ENCODE data around the gene CCER1. TPM values are rescaled to one million over a fixed set of nuclear protein-coding genes. Genes with fewer than 3 reads are reported as not detected.

CCER1 gene, protein sequence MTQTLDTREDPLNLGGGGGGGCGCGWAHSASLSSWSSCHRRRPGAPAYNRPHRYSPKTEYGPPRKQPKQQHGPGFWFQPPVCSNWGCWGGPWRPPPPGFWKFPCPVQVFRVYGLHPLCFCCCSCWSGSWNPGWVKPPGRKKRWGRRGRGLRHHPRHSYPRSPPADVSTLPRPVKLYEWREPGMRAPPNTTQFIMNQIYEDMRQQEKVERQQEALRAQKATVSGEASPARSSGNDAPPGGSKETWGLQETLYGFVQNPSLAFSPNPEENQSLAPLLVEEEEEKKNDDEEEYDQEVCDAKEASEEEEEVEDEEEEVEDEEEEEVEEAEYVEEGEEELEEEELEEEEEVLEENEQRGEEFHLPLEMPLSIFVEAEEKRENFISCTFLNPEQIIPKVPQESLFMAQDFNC
- total RNA-seq (not detected), polyA plus RNA-seq (not detected)
- long read RNA-seq, donor 1, result 0 reads
- long read RNA-seq, donor 2, result 0 reads

DNA sequence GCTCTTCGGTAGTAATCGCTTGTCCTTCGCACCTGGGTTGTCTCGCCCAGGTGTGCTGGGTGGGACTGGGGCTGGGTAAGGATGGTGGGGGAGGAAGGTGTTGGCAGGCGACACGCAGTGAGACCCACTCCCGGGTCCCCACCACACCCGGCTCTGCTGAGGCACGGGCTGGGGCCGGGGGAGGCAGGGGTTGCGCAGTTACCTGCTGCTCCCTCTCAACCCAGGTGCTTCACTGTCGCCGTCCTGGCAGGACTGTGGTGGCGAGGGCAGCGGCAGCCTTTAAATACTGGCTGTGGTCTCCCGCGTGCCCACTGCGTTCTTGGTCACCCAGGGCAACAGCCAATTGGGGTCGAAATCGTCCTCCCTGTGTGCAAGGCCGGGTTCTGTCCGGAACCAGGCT lies at the start of gene CCER1:
Gene CCER1 (minus strand): TSS at position 256 of the 400 bp plus-strand sequence. CDS start 434 bp downstream, outside the sequence.
- no peaks in the 10 kb centered on the region for H3K4me1 ChIP-seq (ENCODE audit: control insufficient read depth in 1 of 2, insufficient read depth in 2 of 2, low read length in 2 of 2)
- intact Hi-C loops (cut with DNase I), result no loop called here
- no peaks in the 10 kb centered on the region for H3K9me3 ChIP-seq (ENCODE audit: control insufficient read depth, low read length)
- ATAC-seq (ENCODE audit: low FRiP score), result peak; percentile 27
- WGBS, 2 donors, result 97 to 98% methylated on average over 22 of the region's 22 CpGs
- no peak within 1 kb of the TSS for H3K27ac ChIP-seq (ENCODE audit: low read depth in 1 of 2, low read length in 2 of 2)
- no peak for DNase-seq
- no peak within 1 kb of the TSS for H3K4me3 ChIP-seq (ENCODE audit: low read length in 2 of 2)
- H3K27me3 ChIP-seq (ENCODE audit: control insufficient read depth in 1 of 2, insufficient read depth in 2 of 2, low read length in 1 of 2), result no peaks in the 10 kb centered on the region
- no peaks in the 10 kb centered on the region for H3K36me3 ChIP-seq (ENCODE audit: control insufficient read depth in 1 of 2, insufficient read depth in 2 of 2, low read length in 1 of 2)

DNA sequence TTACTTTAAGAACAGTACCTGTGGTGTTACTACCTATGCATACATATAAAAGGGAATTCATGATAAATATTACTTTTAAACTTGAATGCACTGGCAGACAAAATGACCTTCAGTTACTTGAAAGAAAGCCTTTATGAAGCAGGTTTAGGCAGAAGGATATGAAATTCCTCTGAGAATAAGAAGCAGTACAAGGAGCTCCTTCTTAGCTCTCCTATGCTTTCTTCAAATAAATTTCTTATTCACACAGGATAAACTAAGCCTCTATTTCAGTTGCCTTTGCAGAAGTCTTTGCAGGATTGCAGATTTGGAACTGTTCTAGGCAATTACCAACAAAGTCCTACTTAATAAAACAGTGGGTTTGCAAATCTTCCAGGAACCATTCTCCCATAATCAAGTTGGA lies 48.8 kb upstream of the CCER1 start:
- no peaks in the 10 kb centered on the region for H3K4me1 ChIP-seq (ENCODE audit: control insufficient read depth in 1 of 2, insufficient read depth in 2 of 2, low read length in 2 of 2)
- no peak for DNase-seq
- intact Hi-C loops (cut with DNase I), result no loop called here
- no peak overlapping the region for H3K27ac ChIP-seq (ENCODE audit: low read depth in 1 of 2, low read length in 2 of 2)
- peaks cover 0 to 2% of the 10 kb centered on the region in 2 donors for H3K27me3 ChIP-seq (ENCODE audit: control insufficient read depth in 1 of 2, insufficient read depth in 2 of 2, low read length in 1 of 2)
- H3K36me3 ChIP-seq (ENCODE audit: control insufficient read depth in 1 of 2, insufficient read depth in 2 of 2, low read length in 1 of 2), result no peaks in the 10 kb centered on the region
- ATAC-seq (ENCODE audit: low FRiP score), result no peak
- H3K4me3 ChIP-seq (ENCODE audit: low read length in 2 of 2), result no peak overlapping the region
- no peaks in the 10 kb centered on the region for H3K9me3 ChIP-seq (ENCODE audit: control insufficient read depth, low read length)

DNA sequence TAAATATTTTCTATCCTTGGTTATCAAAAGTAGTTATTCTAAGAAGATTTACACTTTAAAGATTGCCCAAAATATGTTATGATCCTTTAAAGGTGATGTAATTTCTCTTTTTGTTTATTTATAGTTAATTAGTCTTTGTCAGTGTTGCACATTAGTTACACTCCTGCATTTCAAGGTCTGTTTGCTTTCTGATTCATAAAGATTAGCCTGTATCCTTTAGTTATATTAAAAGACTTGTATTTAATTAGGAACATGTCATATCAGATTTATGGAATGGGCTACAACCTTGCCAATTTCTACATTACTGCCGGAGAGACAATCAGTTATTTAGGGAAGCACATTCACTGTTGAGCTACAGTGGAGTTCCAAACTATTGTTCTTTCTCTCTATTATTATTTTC lies 46.3 kb upstream of the CCER1 start:
- Histone ChIP-seq H3K27ac (ENCODE audit: low read depth in 1 of 2, low read length in 2 of 2) (no peak overlapping the region), H3K4me1 (ENCODE audit: control insufficient read depth in 1 of 2, insufficient read depth in 2 of 2, low read length in 2 of 2) (no peaks in the 10 kb centered on the region), H3K4me3 (ENCODE audit: low read length in 2 of 2) (no peak overlapping the region), H3K9me3 (ENCODE audit: control insufficient read depth, low read length) (no peaks in the 10 kb centered on the region), H3K27me3 (ENCODE audit: control insufficient read depth in 1 of 2, insufficient read depth in 2 of 2, low read length in 1 of 2) (peaks cover 0 to 2% of the 10 kb centered on the region in 2 donors), H3K36me3 (ENCODE audit: control insufficient read depth in 1 of 2, insufficient read depth in 2 of 2, low read length in 1 of 2) (no peaks in the 10 kb centered on the region)
- intact Hi-C loops (cut with DNase I), result no loop called here
- 16 to 17% methylated on average over 1 of the region's 1 CpG for WGBS, 2 donors
- ATAC-seq (ENCODE audit: low FRiP score) (no peak), DNase-seq (no peak)

DNA sequence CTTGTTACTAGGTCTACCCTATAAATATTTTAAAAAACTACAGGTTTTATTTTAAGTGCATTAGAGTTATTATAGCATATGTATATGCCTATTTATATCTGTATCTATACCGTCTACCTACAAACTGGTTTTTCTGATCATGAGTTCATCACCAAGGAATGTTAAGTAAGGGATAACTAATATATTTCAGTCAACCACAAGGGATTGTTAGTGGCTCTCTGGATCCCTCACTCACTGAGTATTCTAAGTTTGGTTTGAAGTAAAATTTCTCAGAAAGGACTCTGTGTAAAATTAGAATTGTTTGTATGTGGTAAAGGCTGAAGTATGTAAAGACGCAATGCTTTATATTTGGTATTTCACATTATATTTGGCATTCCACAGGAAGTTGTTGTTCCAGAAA lies 45.0 kb upstream of the CCER1 start:
- Histone ChIP-seq H3K27me3 (ENCODE audit: control insufficient read depth in 1 of 2, insufficient read depth in 2 of 2, low read length in 1 of 2) (peaks cover 0 to 2% of the 10 kb centered on the region in 2 donors), H3K27ac (ENCODE audit: low read depth in 1 of 2, low read length in 2 of 2) (no peak overlapping the region), H3K4me3 (ENCODE audit: low read length in 2 of 2) (no peak overlapping the region), H3K9me3 (ENCODE audit: control insufficient read depth, low read length) (no peaks in the 10 kb centered on the region), H3K4me1 (ENCODE audit: control insufficient read depth in 1 of 2, insufficient read depth in 2 of 2, low read length in 2 of 2) (no peaks in the 10 kb centered on the region), H3K36me3 (ENCODE audit: control insufficient read depth in 1 of 2, insufficient read depth in 2 of 2, low read length in 1 of 2) (no peaks in the 10 kb centered on the region)
- DNase-seq (no peak), ATAC-seq (ENCODE audit: low FRiP score) (no peak)
- intact Hi-C loops (cut with DNase I), result no loop called here
- 50 to 61% methylated on average over 2 of the region's 2 CpGs for WGBS, 2 donors

DNA sequence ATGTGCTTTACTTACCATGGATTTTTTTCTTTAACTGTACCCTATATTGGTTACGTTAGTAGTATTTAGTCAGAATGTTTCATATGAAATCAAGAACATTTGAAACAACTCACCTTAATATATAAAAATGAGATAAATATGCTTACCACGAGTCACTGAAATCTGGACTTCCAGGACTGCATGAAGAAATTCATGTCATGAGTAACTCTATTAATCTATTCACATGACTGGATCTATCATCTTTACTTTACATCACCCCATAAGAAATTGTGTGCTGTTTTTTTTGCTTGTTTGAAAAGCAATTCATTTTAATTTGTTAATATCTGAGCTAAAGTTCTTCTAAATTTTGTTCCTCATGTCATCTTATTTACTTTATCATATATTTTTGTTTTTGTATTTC lies 44.6 kb upstream of the CCER1 start:
- ATAC-seq (ENCODE audit: low FRiP score) (no peak), DNase-seq (no peak)
- H3K36me3 ChIP-seq (ENCODE audit: control insufficient read depth in 1 of 2, insufficient read depth in 2 of 2, low read length in 1 of 2), result no peaks in the 10 kb centered on the region
- no peak overlapping the region for H3K27ac ChIP-seq (ENCODE audit: low read depth in 1 of 2, low read length in 2 of 2)
- no peak overlapping the region for H3K4me3 ChIP-seq (ENCODE audit: low read length in 2 of 2)
- WGBS, 2 donors, result 92 to 94% methylated on average over 2 of the region's 2 CpGs
- H3K27me3 ChIP-seq (ENCODE audit: control insufficient read depth in 1 of 2, insufficient read depth in 2 of 2, low read length in 1 of 2), result peaks cover 0 to 2% of the 10 kb centered on the region in 2 donors
- H3K4me1 ChIP-seq (ENCODE audit: control insufficient read depth in 1 of 2, insufficient read depth in 2 of 2, low read length in 2 of 2), result no peaks in the 10 kb centered on the region
- intact Hi-C loops (cut with DNase I), result no loop called here
- H3K9me3 ChIP-seq (ENCODE audit: control insufficient read depth, low read length), result no peaks in the 10 kb centered on the region

DNA sequence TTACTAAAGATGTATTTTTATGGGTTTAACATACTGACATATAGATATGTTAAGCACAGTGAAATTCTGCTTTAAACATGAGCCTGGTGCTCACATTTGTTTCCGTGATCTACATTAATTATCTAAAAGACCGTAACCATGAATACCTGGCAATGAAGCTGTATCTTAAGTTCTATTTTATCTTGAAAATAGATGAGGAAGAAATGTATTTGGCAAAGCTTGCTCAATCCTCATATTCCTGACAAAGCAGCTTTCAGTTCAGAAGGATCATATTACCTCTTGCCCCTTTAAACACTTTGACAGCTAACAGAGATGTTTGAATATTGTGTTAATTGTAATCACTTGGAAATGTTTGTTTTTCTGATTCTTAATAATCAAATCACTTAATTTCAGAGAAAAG lies 40.0 kb upstream of the CCER1 start:
- intact Hi-C loops (cut with DNase I), result no loop called here
- Histone ChIP-seq H3K27ac (ENCODE audit: low read depth in 1 of 2, low read length in 2 of 2) (no peak overlapping the region), H3K4me3 (ENCODE audit: low read length in 2 of 2) (no peak overlapping the region), H3K4me1 (ENCODE audit: control insufficient read depth in 1 of 2, insufficient read depth in 2 of 2, low read length in 2 of 2) (no peaks in the 10 kb centered on the region), H3K36me3 (ENCODE audit: control insufficient read depth in 1 of 2, insufficient read depth in 2 of 2, low read length in 1 of 2) (no peaks in the 10 kb centered on the region), H3K27me3 (ENCODE audit: control insufficient read depth in 1 of 2, insufficient read depth in 2 of 2, low read length in 1 of 2) (peaks cover 0 to 2% of the 10 kb centered on the region in 2 donors), H3K9me3 (ENCODE audit: control insufficient read depth, low read length) (no peaks in the 10 kb centered on the region)
- DNase-seq, result no peak
- no peak for ATAC-seq (ENCODE audit: low FRiP score)
- WGBS, 2 donors, result 62 to 67% methylated on average over 2 of the region's 2 CpGs

DNA sequence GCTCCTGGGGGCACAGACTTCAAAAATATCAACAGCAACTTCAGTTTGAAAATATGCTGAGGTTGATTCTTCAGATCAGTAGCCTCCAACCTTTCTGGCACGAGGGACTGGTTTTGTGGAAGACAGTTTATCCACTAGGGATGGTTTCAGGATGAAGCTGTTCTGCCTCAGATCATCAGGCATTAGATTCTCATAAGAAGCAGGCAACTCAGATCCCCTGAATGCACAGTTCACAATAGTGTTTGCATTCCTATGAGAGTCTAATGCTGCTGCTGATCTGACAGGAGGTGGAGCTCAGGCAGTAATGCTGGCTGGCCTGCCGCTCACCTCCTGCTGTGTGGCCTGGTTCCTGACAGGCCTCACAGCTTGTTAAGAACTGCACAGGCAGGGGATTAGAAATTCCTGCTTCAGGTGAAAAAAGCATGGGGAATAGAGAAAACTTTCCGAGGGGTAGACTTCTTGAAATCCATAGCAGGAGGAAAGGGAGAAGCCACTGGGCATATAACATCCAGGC lies 37.0 kb upstream of the CCER1 start:
- H3K4me3 ChIP-seq (ENCODE audit: low read length in 2 of 2), result no peak overlapping the region
- H3K27me3 ChIP-seq (ENCODE audit: control insufficient read depth in 1 of 2, insufficient read depth in 2 of 2, low read length in 1 of 2), result no peaks in the 10 kb centered on the region
- H3K9me3 ChIP-seq (ENCODE audit: control insufficient read depth, low read length), result no peaks in the 10 kb centered on the region
- DNase-seq, result no peak
- no peaks in the 10 kb centered on the region for H3K36me3 ChIP-seq (ENCODE audit: control insufficient read depth in 1 of 2, insufficient read depth in 2 of 2, low read length in 1 of 2)
- intact Hi-C loops (cut with DNase I), result no loop called here
- ATAC-seq (ENCODE audit: low FRiP score), result no peak
- H3K27ac ChIP-seq (ENCODE audit: low read depth in 1 of 2, low read length in 2 of 2), result no peak overlapping the region
- WGBS, 2 donors, result 92 to 95% methylated on average over 3 of the region's 3 CpGs
- H3K4me1 ChIP-seq (ENCODE audit: control insufficient read depth in 1 of 2, insufficient read depth in 2 of 2, low read length in 2 of 2), result no peaks in the 10 kb centered on the region

DNA sequence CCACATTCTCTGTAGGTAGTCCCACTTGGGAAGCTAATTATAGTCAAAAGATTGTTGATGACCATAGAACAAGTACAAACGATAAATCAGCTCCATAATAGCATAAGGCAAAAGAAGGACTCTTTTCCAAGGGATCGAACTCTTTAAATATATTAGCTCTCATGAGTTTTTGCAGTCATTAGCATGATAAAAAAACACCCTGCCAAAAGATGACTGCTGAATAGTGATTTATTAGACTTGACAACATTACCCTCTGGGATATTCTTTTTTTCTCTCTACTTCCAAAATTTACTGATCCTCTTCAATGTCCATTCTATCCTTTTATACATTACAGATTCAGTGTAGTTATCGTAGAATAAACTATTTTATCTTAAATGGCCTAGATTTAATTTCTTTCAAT lies 35.6 kb upstream of the CCER1 start:
- ATAC-seq (ENCODE audit: low FRiP score), result no peak
- Histone ChIP-seq H3K27ac (ENCODE audit: low read depth in 1 of 2, low read length in 2 of 2) (no peak overlapping the region), H3K27me3 (ENCODE audit: control insufficient read depth in 1 of 2, insufficient read depth in 2 of 2, low read length in 1 of 2) (no peaks in the 10 kb centered on the region), H3K4me3 (ENCODE audit: low read length in 2 of 2) (no peak overlapping the region), H3K9me3 (ENCODE audit: control insufficient read depth, low read length) (no peaks in the 10 kb centered on the region), H3K4me1 (ENCODE audit: control insufficient read depth in 1 of 2, insufficient read depth in 2 of 2, low read length in 2 of 2) (no peaks in the 10 kb centered on the region), H3K36me3 (ENCODE audit: control insufficient read depth in 1 of 2, insufficient read depth in 2 of 2, low read length in 1 of 2) (no peaks in the 10 kb centered on the region)
- intact Hi-C loops (cut with DNase I), result no loop called here
- DNase-seq, result no peak
- WGBS, 2 donors, result 56 to 58% methylated on average over 3 of the region's 3 CpGs

DNA sequence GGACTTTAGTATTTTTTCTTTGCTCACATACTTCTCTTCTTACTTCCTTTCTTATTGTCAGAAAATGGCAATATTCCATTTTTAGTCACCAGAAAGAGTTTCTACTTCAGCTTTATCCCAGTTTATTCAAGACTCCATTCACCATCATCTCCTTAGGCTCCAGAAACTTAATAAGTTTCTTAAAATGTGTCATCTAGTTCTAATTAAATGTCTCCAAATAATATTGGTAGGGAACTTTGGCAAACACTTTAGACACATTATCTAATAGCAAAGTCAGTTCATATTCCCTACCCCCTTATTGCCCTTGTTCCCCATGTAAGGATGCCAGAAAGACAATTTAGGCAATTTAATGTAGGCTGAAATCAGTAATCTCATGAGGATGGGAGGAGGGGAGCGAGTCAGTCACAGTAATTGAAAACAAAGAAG lies 34.7 kb upstream of the CCER1 start:
- ATAC-seq (ENCODE audit: low FRiP score) (peak; percentile 83), DNase-seq (no peak)
- no peaks in the 10 kb centered on the region for H3K27me3 ChIP-seq (ENCODE audit: control insufficient read depth in 1 of 2, insufficient read depth in 2 of 2, low read length in 1 of 2)
- H3K9me3 ChIP-seq (ENCODE audit: control insufficient read depth, low read length), result no peaks in the 10 kb centered on the region
- no peaks in the 10 kb centered on the region for H3K4me1 ChIP-seq (ENCODE audit: control insufficient read depth in 1 of 2, insufficient read depth in 2 of 2, low read length in 2 of 2)
- intact Hi-C loops (cut with DNase I), result no loop called here
- 29 to 48% methylated on average over 1 of the region's 1 CpG for WGBS, 2 donors
- H3K27ac ChIP-seq (ENCODE audit: low read depth in 1 of 2, low read length in 2 of 2), result no peak overlapping the region
- no peak overlapping the region for H3K4me3 ChIP-seq (ENCODE audit: low read length in 2 of 2)
- no peaks in the 10 kb centered on the region for H3K36me3 ChIP-seq (ENCODE audit: control insufficient read depth in 1 of 2, insufficient read depth in 2 of 2, low read length in 1 of 2)
